Kidney (tissue), 14 donors: ENCODE results near the gene SLX4IP. TPM values are rescaled to one million over a fixed set of nuclear protein-coding genes. Genes with fewer than 3 reads are reported as not detected.

Experiments used
- DNase-seq, 5 donors: peaks; one replicate each; pipeline ENCODE4 v3.0.0-alpha.2; 2013 to 2020
- FAIRE-seq: peaks from 2 replicates; lab custom pipeline; 2012; peaks lifted over from hg19 to GRCh38; lab: Jason Lieb, UNC
- H3K27ac ChIP-seq, 2 donors: one replicate each; pipeline ENCODE4 v1.7.0; 2013; ENCODE audit warnings: low read depth in 2 of 2, low read length in 2 of 2, inconsistent platforms in 1 of 2
- H3K27me3 ChIP-seq: one replicate; pipeline ENCODE4 v1.7.1; 2013; ENCODE audit warnings: low read length, inconsistent platforms; ENCODE audit not compliant: control insufficient read depth, insufficient read depth
- H3K36me3 ChIP-seq, 3 donors: one replicate each; pipeline versions ENCODE4 v1.7.0 to v1.7.1; 2013; ENCODE audit warnings: low read length in 3 of 3, control low read depth in 1 of 3, inconsistent platforms in 1 of 3; ENCODE audit not compliant: insufficient read depth in 3 of 3, control insufficient read depth in 2 of 3
- H3K4me1 ChIP-seq, 3 donors: one replicate each; pipeline versions ENCODE4 v1.7.0 to v1.7.1; 2013; ENCODE audit warnings: low read length in 3 of 3, inconsistent platforms in 1 of 3, low read depth in 1 of 3; ENCODE audit not compliant: control insufficient read depth in 2 of 3, insufficient read depth in 2 of 3
- H3K4me3 ChIP-seq, 3 donors: one replicate each; pipeline versions ENCODE4 v1.7.0 to v1.8.1; 2013; ENCODE audit warnings: low read length in 3 of 3, control low read depth in 1 of 3, inconsistent platforms in 1 of 3
- H3K9ac ChIP-seq, 3 donors: one replicate each; pipeline versions ENCODE4 v1.7.0 to v1.7.1; 2013; ENCODE audit warnings: low read length in 3 of 3, control low read depth in 1 of 3, inconsistent platforms in 1 of 3
- H3K9me3 ChIP-seq, 3 donors: one replicate each; pipeline versions ENCODE4 v1.7.0 to v1.7.1; 2013; ENCODE audit warnings: low read length in 3 of 3, control low read depth in 1 of 3, inconsistent platforms in 1 of 3; ENCODE audit not compliant: control insufficient read depth in 2 of 3, insufficient read depth in 1 of 3
- intact Hi-C: fragments of 100-400 bp; cut with DNase I; formaldehyde crosslinking; loops from one replicate; pipeline ENCODE4 v1.11.1; 2022
- polyA plus RNA-seq: library from polyadenylated mRNA; stranded (reverse); fragments of 350-450 nt; fragmentation: Illumina TruSeq; extraction: RNeasy Lipid Tissue Mini Kit (QIAGEN cat#74804); gene quantifications from one replicate; pipeline ENCODE4 v1.2.3, GENCODE V29; 2014; ENCODE audit warnings: low read depth, low replicate concordance; ENCODE audit not compliant: insufficient read depth
- total RNA-seq: library from RNA; stranded (reverse); fragmentation: NEBNext Ultra II Directional; extraction: Animal tissue kit (Norgen Biotek cat#: 25700); gene quantifications from one replicate; pipeline ENCODE4 v1.2.1, GENCODE V29; 2021
- TF ChIP-seq, protein P1 (sequence below): IDR thresholded peaks from 3 replicates; pipeline ENCODE4 v1.5.1; 2012; ENCODE audit warnings: mild to moderate bottlenecking, moderate library complexity, borderline replicate concordance; ENCODE audit not compliant: insufficient read depth; ENCODE audit errors: extremely low read depth
- donor health status: control.
- donor health status: control.
- donor health status: control.
- donor health status: control.
- donor health status: control.
- donor health status: DM: yes; HTN: yes; CAD: no.
- donor health status: Normal renal cell carcinoma (clear cell type).

SLX4IP gene
- total and polyA plus RNA-seq, 2 donors from 2014 or later = 2.6 to 7.6 TPM

DNA sequence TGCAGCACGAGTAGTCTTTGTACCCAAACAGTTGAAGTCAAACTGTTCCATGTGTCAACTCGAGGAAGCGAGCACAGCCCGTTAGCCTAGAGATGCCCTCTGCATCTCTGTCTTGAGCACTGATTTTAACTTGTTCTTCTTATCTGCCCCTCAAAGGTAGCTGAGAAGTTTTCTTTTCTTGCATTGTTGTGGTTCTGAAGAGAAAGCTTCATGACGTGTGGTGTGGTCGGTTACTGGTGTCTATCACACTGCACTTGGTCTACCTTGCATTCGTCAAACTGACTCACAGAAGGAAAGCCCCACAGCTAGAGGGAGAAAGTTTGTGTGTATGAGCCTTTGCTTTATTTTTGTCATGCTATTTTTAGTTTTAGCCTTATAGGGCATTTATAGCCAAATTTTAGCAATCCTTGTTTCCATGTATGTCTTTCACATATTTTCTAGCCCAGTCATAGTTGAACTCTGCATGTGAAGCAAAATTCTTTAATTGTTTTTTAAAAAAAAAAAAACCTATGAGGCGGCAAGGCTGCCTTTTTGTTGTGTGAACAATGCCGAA lies 123.6 kb downstream of the SLX4IP start:
- no peak overlapping the region for H3K27ac ChIP-seq
- no peaks in the 10 kb centered on the region for H3K36me3 ChIP-seq
- H3K4me3 ChIP-seq = no peak overlapping the region
- no peak overlapping the region for H3K9ac ChIP-seq
- DNase-seq = no peak
- intact Hi-C loops = loop anchor here (10.0 kb wide), 1 partner anchor 716 kb away; no protein-coding TSS in a partner anchor
- no peaks in the 10 kb centered on the region for H3K9me3 ChIP-seq
- TF ChIP-seq, protein P1, sequence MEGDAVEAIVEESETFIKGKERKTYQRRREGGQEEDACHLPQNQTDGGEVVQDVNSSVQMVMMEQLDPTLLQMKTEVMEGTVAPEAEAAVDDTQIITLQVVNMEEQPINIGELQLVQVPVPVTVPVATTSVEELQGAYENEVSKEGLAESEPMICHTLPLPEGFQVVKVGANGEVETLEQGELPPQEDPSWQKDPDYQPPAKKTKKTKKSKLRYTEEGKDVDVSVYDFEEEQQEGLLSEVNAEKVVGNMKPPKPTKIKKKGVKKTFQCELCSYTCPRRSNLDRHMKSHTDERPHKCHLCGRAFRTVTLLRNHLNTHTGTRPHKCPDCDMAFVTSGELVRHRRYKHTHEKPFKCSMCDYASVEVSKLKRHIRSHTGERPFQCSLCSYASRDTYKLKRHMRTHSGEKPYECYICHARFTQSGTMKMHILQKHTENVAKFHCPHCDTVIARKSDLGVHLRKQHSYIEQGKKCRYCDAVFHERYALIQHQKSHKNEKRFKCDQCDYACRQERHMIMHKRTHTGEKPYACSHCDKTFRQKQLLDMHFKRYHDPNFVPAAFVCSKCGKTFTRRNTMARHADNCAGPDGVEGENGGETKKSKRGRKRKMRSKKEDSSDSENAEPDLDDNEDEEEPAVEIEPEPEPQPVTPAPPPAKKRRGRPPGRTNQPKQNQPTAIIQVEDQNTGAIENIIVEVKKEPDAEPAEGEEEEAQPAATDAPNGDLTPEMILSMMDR = no peak
- no peaks in the 10 kb centered on the region for H3K27me3 ChIP-seq
- H3K4me1 ChIP-seq = no peaks in the 10 kb centered on the region
- no peak for FAIRE-seq

GRCh38 chr20:10559266-10559665 lies 124.2 kb downstream of the SLX4IP start:
- Histone ChIP-seq H3K4me3 (no peak overlapping the region), H3K9me3 (no peaks in the 10 kb centered on the region), H3K27me3 (no peaks in the 10 kb centered on the region), H3K4me1 (no peaks in the 10 kb centered on the region), H3K27ac (no peak overlapping the region), H3K9ac (no peak overlapping the region), H3K36me3 (no peaks in the 10 kb centered on the region)
- intact Hi-C loops = loop anchor here (10.0 kb wide), 1 partner anchor 716 kb away; no protein-coding TSS in a partner anchor
- no peak for DNase-seq
- no peak for FAIRE-seq
- TF ChIP-seq, protein P1 = no peak

GRCh38 chr20:10560686-10561085 lies 125.6 kb downstream of the SLX4IP start:
- H3K36me3 ChIP-seq = no peaks in the 10 kb centered on the region
- TF ChIP-seq, protein P1 = no peak
- no peaks in the 10 kb centered on the region for H3K27me3 ChIP-seq
- FAIRE-seq (no peak), DNase-seq (no peak)
- intact Hi-C loops = no loop called here
- no peak overlapping the region for H3K9ac ChIP-seq
- no peak overlapping the region for H3K27ac ChIP-seq
- no peak overlapping the region for H3K4me3 ChIP-seq
- H3K4me1 ChIP-seq = no peaks in the 10 kb centered on the region
- H3K9me3 ChIP-seq = no peaks in the 10 kb centered on the region

DNA sequence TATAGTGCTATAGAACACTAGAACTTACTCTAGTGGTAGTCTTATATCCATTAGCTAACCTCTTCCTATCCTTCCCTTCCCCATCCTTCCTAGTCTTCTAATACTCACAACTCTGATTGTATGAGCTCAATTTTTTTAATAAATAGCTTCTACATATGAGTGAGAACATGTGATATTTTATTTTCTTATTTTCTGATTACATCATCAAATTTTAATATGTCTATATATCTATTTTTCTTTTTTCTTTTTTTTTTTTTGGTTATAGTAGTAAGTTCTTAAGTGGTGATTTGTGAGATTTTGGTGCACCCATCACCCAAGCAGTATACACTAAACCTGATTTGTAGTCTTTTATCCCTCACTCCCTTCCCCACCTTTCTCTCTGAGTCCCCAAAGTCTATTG lies 126.2 kb downstream of the SLX4IP start:
- H3K27me3 ChIP-seq = no peaks in the 10 kb centered on the region
- H3K4me1 ChIP-seq = no peaks in the 10 kb centered on the region
- intact Hi-C loops = no loop called here
- no peaks in the 10 kb centered on the region for H3K36me3 ChIP-seq
- FAIRE-seq (no peak), DNase-seq (no peak)
- TF ChIP-seq, protein P1 = no peak
- H3K9ac ChIP-seq = no peak overlapping the region
- no peaks in the 10 kb centered on the region for H3K9me3 ChIP-seq
- no peak overlapping the region for H3K4me3 ChIP-seq
- no peak overlapping the region for H3K27ac ChIP-seq
